ENCODE results near the gene MRPS27.

Gene MRPS27

GRCh38 chr5:72296256-72296655 is 23.8 kb downstream of the MRPS27 start:
- DNase-seq (ENCODE audit: extremely low spot score) = no peak
- CTCF ChIA-PET = interaction anchor here (5.9 kb wide), 1 partner anchor 12 kb away, joined by 37 read pairs; no protein-coding TSS in a partner anchor
- TF ChIP-seq CTCF (IDR thresholded peaks at IDR 0.05; ENCODE audit: control extremely low read depth, extremely low read depth, low read depth, missing control alignments) = no peak
- POLR2A ChIA-PET = no interaction called here

DNA sequence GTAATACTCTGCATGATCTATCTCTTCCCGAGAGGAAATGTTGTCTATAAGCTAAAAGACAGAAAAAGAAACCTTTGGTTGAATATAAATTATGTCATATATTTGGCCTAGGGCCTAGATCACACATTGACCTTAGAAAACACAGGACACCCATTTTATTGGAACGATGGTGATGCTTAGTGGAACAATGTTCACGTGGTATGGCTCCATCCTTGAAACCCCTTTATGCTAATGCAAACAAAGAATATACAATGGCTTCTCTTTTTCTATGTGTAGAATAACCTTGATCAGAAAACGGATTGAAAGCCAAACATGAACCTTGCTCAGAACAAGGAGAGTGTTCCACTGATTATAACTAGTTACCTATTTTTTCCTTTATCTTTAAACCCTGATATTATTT is 24.5 kb downstream of the MRPS27 start:
- ChIA-PET POLR2A (no interaction called here), CTCF (interaction anchor here (5.9 kb wide), 1 partner anchor 13 kb away, joined by 37 read pairs; no protein-coding TSS in a partner anchor)
- no peak for DNase-seq (ENCODE audit: extremely low spot score)
- no peak for TF ChIP-seq CTCF (IDR thresholded peaks at IDR 0.05; ENCODE audit: control extremely low read depth, extremely low read depth, low read depth, missing control alignments)

- POLR2A ChIA-PET = no interaction called here
- CTCF ChIA-PET = interaction anchor here (5.9 kb wide), 1 partner anchor 14 kb away, joined by 37 read pairs; no protein-coding TSS in a partner anchor
- no peak for DNase-seq (ENCODE audit: extremely low spot score)
- TF ChIP-seq CTCF (IDR thresholded peaks at IDR 0.05; ENCODE audit: control extremely low read depth, extremely low read depth, low read depth, missing control alignments) = no peak
These were observed 25.6 kb downstream of the MRPS27 start for GRCh38 chr5:72294473-72294872.

GRCh38 chr5:72293495-72294055 is 26.5 kb downstream of the MRPS27 start:
- ChIA-PET CTCF (interaction anchor here (1.3 to 2.4 kb wide), 4 partner anchors 11 to 155 kb away, joined by 3 to 14 read pairs (median 6); no protein-coding TSS in a partner anchor), POLR2A (interaction anchor here (1.5 kb wide), 1 partner anchor 11 kb away, joined by 4 read pairs; no protein-coding TSS in a partner anchor)
- no peak for DNase-seq (ENCODE audit: extremely low spot score)
- no peak for TF ChIP-seq CTCF (IDR thresholded peaks at IDR 0.05; ENCODE audit: control extremely low read depth, extremely low read depth, low read depth, missing control alignments)

DNA sequence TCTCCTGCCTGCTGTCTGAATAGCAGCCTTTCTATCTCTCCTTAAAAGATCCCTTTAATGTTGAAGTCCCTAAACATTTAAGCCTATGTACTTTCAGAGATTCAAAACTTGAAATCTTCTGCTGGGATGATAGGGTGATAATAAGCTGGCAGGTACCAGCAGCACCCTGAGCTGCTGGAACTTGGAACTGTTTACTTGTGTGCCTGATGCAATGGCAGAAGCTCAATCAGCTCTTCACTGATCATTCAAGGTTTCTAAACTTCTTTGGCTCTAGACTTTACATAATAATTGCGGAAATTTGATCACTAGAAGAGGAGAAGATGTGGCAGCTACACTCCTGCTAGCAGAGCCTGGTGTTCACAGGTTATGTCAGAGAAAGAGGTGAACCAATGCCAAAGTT is 27.6 kb downstream of the MRPS27 start:
- DNase-seq (ENCODE audit: extremely low spot score) = no peak
- ChIA-PET CTCF (interaction anchor here (1.2 to 2.4 kb wide), 7 partner anchors 9 to 154 kb away, joined by 3 to 14 read pairs (median 6); partner anchors contain the start of genes MRPS27 and PTCD2), POLR2A (interaction anchor here (1.5 to 1.7 kb wide), 2 partner anchors 12 to 15 kb away, joined by 4 to 9 read pairs; no protein-coding TSS in a partner anchor)
- TF ChIP-seq CTCF (IDR thresholded peaks at IDR 0.05; ENCODE audit: control extremely low read depth, extremely low read depth, low read depth, missing control alignments) = no peak

- TF ChIP-seq CTCF (IDR thresholded peaks at IDR 0.05; ENCODE audit: control extremely low read depth, extremely low read depth, low read depth, missing control alignments) = no peak
- DNase-seq (ENCODE audit: extremely low spot score) = no peak
- POLR2A ChIA-PET = interaction anchor here (1.7 kb wide), 1 partner anchor 16 kb away, joined by 9 read pairs; no protein-coding TSS in a partner anchor
- CTCF ChIA-PET = interaction anchor here (0.9 to 2.4 kb wide), 9 partner anchors 8 to 153 kb away, joined by 3 to 14 read pairs (median 3); partner anchors contain the start of genes MRPS27 and PTCD2
These were observed 28.4 kb downstream of the MRPS27 start for GRCh38 chr5:72291601-72292000.

Measured in GM10248 (cell line).